ENCODE results near the gene CFAP46. TPM values are rescaled to one million over a fixed set of nuclear protein-coding genes. Genes with fewer than 3 reads are reported as not detected.
"Not testable (repeated sequence)": the region's sequence is repeated elsewhere in the genome, so short reads cannot be mapped to it uniquely, and the experiment has no call there.

CFAP46 gene
- total RNA-seq, 3 donors from 2014 or later = 0.22 to 0.53 (median 0.42) TPM

- ATAC-seq (no peak), DNase-seq (no peak)
- peaks cover 2% of the 10 kb centered on the region for H3K4me1 Mint-ChIP-seq (ENCODE audit: low read depth)
- no peak overlapping the region for H3K4me3 Mint-ChIP-seq
- H3K36me3 Mint-ChIP-seq (ENCODE audit: insufficient read depth) = peaks cover 20% of the 10 kb centered on the region
- no peaks in the 10 kb centered on the region for H3K9me3 Mint-ChIP-seq
- H3K27me3 Mint-ChIP-seq (ENCODE audit: low read depth) = peaks cover 13% of the 10 kb centered on the region
Measured at GRCh38 chr10:132783165-132783939, 159.0 kb downstream of the CFAP46 start.

- peaks cover 13% of the 10 kb centered on the region for H3K27me3 Mint-ChIP-seq (ENCODE audit: low read depth)
- H3K36me3 Mint-ChIP-seq (ENCODE audit: insufficient read depth) = peaks cover 20% of the 10 kb centered on the region
- H3K9me3 Mint-ChIP-seq = no peaks in the 10 kb centered on the region
Measured at GRCh38 chr10:132781556-132781955, 160.8 kb downstream of the CFAP46 start.

DNA sequence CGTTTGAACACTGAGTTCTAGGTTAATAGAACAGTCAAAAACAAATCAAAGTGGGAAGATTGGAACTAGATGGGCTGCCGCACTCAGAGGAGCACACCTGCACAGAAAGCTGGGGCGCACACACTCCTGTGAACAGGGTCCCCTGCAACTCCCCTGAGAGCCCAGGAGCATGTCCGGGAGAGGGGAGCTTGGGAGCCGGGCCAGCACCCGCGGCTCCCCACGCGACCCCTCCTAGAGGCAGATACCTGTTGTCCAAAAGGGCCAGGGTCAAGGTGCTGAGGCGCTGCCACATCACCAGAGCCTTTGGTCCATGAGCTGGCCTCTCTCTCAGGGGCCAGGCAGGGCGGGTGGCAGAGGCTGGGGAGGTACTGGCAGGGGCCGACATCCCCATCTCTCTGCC is 162.0 kb downstream of the CFAP46 start:
- Mint-ChIP-seq H3K4me3 (no peak overlapping the region), H3K27me3 (ENCODE audit: low read depth) (peaks cover 13% of the 10 kb centered on the region), H3K9me3 (no peaks in the 10 kb centered on the region), H3K36me3 (ENCODE audit: insufficient read depth) (peaks cover 24% of the 10 kb centered on the region), H3K4me1 (ENCODE audit: low read depth) (peaks cover 2% of the 10 kb centered on the region)
- ATAC-seq (no peak), DNase-seq (no peak)

More at GRCh38 chr10:132781556-132781955, 160.8 kb downstream of the CFAP46 start:
- no peak overlapping the region for H3K4me3 Mint-ChIP-seq
- ATAC-seq (no peak), DNase-seq (no peak)
- H3K4me1 Mint-ChIP-seq (ENCODE audit: low read depth) = peaks cover 2% of the 10 kb centered on the region

DNA sequence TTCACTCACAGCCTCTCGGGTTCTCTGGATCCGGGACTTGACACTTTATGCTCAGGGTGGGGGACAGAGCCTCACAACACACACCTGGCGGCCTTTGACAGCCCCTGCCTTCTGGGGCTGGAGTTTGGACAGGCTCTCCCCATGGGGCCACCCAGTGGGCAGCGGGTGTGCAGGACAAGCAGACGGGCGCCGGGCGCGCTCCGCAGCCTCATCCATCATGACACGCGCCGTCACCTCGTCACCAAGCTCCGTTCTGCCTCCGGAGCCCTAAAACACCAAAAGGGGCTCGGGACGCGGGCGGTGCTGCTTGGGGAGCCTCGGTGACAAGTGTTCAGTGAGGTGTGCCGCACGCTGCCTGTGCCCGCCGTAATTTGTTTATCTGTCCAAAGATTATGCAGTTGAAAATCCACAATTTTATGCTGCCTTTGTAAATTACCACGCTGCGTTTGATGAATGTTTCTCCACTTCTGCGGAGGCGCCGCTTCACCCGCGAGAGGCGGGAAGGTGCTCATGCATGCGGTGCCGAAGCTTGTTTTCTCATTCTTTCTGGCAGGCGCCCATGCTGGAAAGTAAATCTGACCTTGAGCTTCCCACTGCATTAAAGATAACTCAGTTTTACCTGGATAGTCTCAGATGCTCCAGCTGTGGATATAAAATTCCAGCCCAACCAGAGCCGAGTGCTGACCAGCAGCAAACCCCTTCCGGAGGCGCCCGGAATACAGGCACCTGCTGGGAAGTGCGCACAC is 162.6 kb downstream of the CFAP46 start:
- H3K4me3 Mint-ChIP-seq = no peak overlapping the region
- H3K9me3 Mint-ChIP-seq = no peaks in the 10 kb centered on the region
- peaks cover 24% of the 10 kb centered on the region for H3K36me3 Mint-ChIP-seq (ENCODE audit: insufficient read depth)
- H3K4me1 Mint-ChIP-seq (ENCODE audit: low read depth) = peaks cover 2% of the 10 kb centered on the region
- no peak for ATAC-seq
- no peak for DNase-seq
- peaks cover 13% of the 10 kb centered on the region for H3K27me3 Mint-ChIP-seq (ENCODE audit: low read depth)

DNA sequence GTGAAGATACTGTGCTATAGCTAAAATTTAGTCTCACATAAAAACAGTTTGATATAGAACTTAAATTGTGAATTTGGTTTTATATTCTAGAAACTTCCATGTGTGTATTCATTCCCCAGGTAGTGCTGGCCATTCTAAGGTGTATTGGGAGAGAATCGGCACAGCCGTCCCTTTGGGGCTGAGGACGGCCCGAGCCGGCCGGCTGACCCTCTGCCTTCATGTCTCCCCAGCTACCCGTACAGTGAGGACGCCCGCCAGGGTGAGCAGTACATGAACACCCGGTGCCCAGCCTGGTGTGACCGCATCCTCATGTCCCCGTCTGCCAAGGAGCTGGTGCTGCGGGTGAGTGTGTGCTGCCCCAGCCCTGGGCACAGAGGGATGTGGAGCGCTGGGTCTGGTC is 164.9 kb downstream of the CFAP46 start:
- no peaks in the 10 kb centered on the region for H3K27me3 Mint-ChIP-seq (ENCODE audit: low read depth)
- no peaks in the 10 kb centered on the region for H3K9me3 Mint-ChIP-seq
- no peak overlapping the region for H3K4me3 Mint-ChIP-seq
- ATAC-seq = no peak
- H3K4me1 Mint-ChIP-seq (ENCODE audit: low read depth) = no peaks in the 10 kb centered on the region
- no peak for DNase-seq
- peaks cover 18% of the 10 kb centered on the region for H3K36me3 Mint-ChIP-seq (ENCODE audit: insufficient read depth)

DNA sequence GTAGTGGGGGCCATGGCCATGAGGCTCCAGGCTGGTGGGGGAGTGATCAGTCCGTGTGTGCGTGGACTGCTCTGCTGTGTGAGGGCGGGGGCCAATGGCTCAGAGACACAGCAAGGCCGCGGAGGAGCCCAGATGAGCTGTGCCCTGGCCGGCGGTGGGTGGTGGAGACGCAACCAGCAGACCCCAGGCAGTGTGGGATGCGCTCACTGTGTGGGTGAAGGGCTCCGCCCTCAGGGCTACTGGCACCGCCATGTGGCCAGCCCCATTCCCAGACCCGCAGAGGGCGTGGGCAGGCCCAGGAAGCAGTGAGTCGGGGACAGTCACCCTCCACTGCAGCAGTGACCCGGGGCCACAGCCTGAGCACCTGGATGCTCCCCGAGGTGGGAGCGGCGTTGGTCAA is 165.5 kb downstream of the CFAP46 start:
- Mint-ChIP-seq H3K36me3 (ENCODE audit: insufficient read depth) (peaks cover 15% of the 10 kb centered on the region), H3K9me3 (no peaks in the 10 kb centered on the region), H3K4me3 (no peak overlapping the region), H3K4me1 (ENCODE audit: low read depth) (no peaks in the 10 kb centered on the region), H3K27me3 (ENCODE audit: low read depth) (no peaks in the 10 kb centered on the region)
- ATAC-seq (no peak), DNase-seq (no peak)

- no peak for DNase-seq
- Mint-ChIP-seq H3K27me3 (ENCODE audit: low read depth) (no peaks in the 10 kb centered on the region), H3K4me3 (no peak overlapping the region), H3K9me3 (no peaks in the 10 kb centered on the region), H3K4me1 (ENCODE audit: low read depth) (no peaks in the 10 kb centered on the region), H3K36me3 (ENCODE audit: insufficient read depth) (peaks cover 9% of the 10 kb centered on the region)
- no peak for ATAC-seq
Measured at GRCh38 chr10:132776186-132776585, 166.2 kb downstream of the CFAP46 start.

- DNase-seq (no peak), ATAC-seq (no peak)
- H3K4me3 Mint-ChIP-seq = no peak overlapping the region
- H3K27me3 Mint-ChIP-seq (ENCODE audit: low read depth) = no peaks in the 10 kb centered on the region
- peaks cover 7% of the 10 kb centered on the region for H3K36me3 Mint-ChIP-seq (ENCODE audit: insufficient read depth)
- H3K9me3 Mint-ChIP-seq = no peaks in the 10 kb centered on the region
- H3K4me1 Mint-ChIP-seq (ENCODE audit: low read depth) = no peaks in the 10 kb centered on the region
Measured at GRCh38 chr10:132774902-132775863, 167.2 kb downstream of the CFAP46 start.

DNA sequence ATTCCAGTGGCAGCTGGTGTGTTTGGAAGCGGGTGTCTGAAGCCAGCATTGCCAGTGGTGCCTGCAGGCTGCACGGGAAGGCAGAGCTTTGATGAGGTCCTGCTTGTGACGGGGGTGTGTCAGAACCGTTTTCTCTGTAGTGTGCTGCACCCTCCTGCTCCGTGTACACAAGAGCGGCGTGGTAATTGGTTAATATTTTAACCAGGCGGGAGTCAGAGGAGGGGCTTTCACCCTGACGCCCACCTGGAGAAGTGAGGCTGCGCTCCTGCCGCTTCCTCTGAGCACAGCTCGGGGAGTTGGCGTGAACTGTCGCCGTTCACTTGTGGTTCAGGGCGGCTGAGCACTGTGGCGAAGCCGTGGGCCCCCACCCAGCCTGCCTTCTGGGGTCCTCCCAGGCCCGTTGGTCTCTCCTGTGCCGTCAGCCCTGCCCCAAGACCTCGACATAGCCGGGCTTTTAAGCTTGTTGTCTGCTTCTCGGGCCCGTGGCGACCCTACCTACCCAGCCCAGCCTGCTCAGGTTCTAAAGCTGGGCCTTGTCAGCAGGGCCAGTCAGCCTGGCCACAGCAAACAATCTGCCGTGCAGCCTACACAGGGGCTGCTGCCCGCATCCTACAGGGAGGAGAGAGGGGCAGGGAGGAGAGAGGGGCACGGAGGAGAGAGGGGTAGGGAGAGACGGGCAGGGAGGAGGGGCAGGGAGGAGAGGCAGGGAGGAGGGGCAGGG is 168.0 kb downstream of the CFAP46 start:
- H3K4me1 Mint-ChIP-seq (ENCODE audit: low read depth) = no peaks in the 10 kb centered on the region
- H3K36me3 Mint-ChIP-seq (ENCODE audit: insufficient read depth) = peaks cover 6% of the 10 kb centered on the region
- DNase-seq = no peak
- no peaks in the 10 kb centered on the region for H3K27me3 Mint-ChIP-seq (ENCODE audit: low read depth)
- no peaks in the 10 kb centered on the region for H3K9me3 Mint-ChIP-seq
- H3K4me3 Mint-ChIP-seq = no peak overlapping the region
- ATAC-seq = no peak

GRCh38 chr10:132772816-132773215 is 169.6 kb downstream of the CFAP46 start:
- not testable (repeated sequence) for H3K36me3 Mint-ChIP-seq (ENCODE audit: insufficient read depth); H3K4me1 Mint-ChIP-seq (ENCODE audit: low read depth); DNase-seq; ATAC-seq; H3K9me3 Mint-ChIP-seq; H3K4me3 Mint-ChIP-seq; H3K27me3 Mint-ChIP-seq (ENCODE audit: low read depth)

GRCh38 chr10:132770061-132771021 is 172.0 kb downstream of the CFAP46 start:
- DNase-seq = no peak
- H3K4me3 Mint-ChIP-seq = no peak overlapping the region
- no peak for ATAC-seq
- no peaks in the 10 kb centered on the region for H3K4me1 Mint-ChIP-seq (ENCODE audit: low read depth)
- H3K9me3 Mint-ChIP-seq = no peaks in the 10 kb centered on the region
- H3K36me3 Mint-ChIP-seq (ENCODE audit: insufficient read depth) = peaks cover 11% of the 10 kb centered on the region
- no peaks in the 10 kb centered on the region for H3K27me3 Mint-ChIP-seq (ENCODE audit: low read depth)

GRCh38 chr10:132768346-132769248 is 173.8 kb downstream of the CFAP46 start:
- DNase-seq (no peak), ATAC-seq (no peak)
- no peaks in the 10 kb centered on the region for H3K9me3 Mint-ChIP-seq
- H3K27me3 Mint-ChIP-seq (ENCODE audit: low read depth) = no peaks in the 10 kb centered on the region
- H3K36me3 Mint-ChIP-seq (ENCODE audit: insufficient read depth) = peaks cover 11% of the 10 kb centered on the region
- H3K4me3 Mint-ChIP-seq = no peak overlapping the region
- no peaks in the 10 kb centered on the region for H3K4me1 Mint-ChIP-seq (ENCODE audit: low read depth)
